ENCODE data around the gene ARHGAP18.

The ARHGAP18 gene

DNA sequence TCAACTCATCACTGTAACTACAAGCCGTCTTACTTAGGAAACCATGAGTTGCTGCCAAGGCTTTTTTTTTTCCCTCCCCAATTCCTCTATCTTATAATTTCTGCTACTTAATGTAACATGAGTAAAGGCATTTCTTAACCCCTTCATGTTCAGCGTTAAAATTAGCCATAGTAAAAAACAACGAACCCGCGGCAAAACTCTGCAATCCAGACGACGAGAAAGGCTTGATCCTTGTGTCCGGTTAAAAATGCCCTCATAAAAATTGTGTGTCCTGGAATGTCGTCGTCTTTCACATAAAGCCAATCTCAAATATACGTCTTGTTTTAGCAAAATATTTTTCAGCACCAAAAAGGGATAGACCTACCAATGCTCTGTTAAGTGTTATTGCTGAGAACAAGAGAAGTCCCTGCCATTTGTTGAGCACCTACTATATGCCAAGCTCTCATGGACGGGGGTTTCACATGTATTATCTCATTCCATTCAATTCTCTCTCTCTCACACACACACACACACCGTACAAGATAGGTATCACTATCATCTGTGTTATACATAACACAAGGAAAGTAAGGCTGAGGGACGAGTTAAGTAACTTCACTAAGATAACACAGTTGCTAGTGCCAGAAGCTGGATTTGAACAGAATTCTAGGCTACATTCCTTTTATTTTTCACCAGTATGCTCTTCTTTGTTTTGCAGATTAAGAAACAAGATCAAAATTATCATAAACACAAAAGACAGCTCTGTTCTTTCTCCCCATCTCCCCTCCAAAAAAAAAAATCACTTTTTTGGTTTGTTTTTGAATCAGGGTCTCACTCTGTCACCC, 683 bp upstream of the ARHGAP18 start:
- TF ChIP-seq, protein P1, sequence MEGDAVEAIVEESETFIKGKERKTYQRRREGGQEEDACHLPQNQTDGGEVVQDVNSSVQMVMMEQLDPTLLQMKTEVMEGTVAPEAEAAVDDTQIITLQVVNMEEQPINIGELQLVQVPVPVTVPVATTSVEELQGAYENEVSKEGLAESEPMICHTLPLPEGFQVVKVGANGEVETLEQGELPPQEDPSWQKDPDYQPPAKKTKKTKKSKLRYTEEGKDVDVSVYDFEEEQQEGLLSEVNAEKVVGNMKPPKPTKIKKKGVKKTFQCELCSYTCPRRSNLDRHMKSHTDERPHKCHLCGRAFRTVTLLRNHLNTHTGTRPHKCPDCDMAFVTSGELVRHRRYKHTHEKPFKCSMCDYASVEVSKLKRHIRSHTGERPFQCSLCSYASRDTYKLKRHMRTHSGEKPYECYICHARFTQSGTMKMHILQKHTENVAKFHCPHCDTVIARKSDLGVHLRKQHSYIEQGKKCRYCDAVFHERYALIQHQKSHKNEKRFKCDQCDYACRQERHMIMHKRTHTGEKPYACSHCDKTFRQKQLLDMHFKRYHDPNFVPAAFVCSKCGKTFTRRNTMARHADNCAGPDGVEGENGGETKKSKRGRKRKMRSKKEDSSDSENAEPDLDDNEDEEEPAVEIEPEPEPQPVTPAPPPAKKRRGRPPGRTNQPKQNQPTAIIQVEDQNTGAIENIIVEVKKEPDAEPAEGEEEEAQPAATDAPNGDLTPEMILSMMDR (IDR thresholded peaks at IDR 0.05) = no peak
- Histone ChIP-seq H3K36me3 (no peaks in the 10 kb centered on the region), H3K9me3 (no peaks in the 10 kb centered on the region), H3K4me1 (ENCODE audit: control insufficient read depth in 1 of 2, insufficient read depth in 1 of 2, low read depth in 1 of 2, low read length in 1 of 2) (peaks cover 23 to 28% of the 10 kb centered on the region in 2 experiments), H3K4me3 (ENCODE audit: low read depth in 1 of 2, low read length in 1 of 2) (peak overlapping the region; percentile 71), H3K27ac (peak overlapping the region; percentile 85), H3K27me3 (no peaks in the 10 kb centered on the region)

DNA sequence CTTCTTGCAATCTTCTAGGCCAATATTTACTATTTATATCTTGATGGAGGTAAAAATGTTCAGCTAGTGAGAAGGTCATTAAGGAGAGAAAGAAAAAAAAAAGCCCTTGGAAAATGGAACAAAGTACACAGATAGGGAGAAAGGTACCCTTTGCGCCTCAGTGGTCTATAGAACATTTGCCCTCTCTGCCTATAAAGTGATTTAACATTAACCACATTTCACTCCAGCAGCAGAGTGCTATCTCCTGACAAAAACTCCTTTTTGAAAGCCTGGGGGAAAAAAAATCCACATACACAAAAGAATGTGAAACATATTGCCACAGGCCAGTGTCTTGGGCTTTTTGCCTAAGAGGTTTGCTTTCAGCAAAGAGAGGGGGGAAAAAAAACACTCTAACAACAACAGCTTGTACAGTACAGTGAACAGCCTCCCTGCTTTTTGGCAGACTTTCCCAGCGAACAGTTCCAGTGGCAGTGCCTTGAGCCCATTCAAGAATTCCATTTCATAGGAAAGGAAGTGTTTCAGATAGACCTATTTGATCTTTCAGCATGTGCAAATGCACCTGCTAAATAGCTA, 695 bp downstream of the ARHGAP18 start:
- Histone ChIP-seq H3K27me3 (no peaks in the 10 kb centered on the region), H3K4me1 (ENCODE audit: control insufficient read depth in 1 of 2, insufficient read depth in 1 of 2, low read depth in 1 of 2, low read length in 1 of 2) (peaks cover 23 to 28% of the 10 kb centered on the region in 2 experiments), H3K36me3 (no peaks in the 10 kb centered on the region), H3K9me3 (no peaks in the 10 kb centered on the region), H3K27ac (peak overlapping the region; percentile 85), H3K4me3 (ENCODE audit: low read depth in 1 of 2, low read length in 1 of 2) (peak overlapping the region; percentile 71)
- TF ChIP-seq, protein P1 (IDR thresholded peaks at IDR 0.05) = no peak

DNA sequence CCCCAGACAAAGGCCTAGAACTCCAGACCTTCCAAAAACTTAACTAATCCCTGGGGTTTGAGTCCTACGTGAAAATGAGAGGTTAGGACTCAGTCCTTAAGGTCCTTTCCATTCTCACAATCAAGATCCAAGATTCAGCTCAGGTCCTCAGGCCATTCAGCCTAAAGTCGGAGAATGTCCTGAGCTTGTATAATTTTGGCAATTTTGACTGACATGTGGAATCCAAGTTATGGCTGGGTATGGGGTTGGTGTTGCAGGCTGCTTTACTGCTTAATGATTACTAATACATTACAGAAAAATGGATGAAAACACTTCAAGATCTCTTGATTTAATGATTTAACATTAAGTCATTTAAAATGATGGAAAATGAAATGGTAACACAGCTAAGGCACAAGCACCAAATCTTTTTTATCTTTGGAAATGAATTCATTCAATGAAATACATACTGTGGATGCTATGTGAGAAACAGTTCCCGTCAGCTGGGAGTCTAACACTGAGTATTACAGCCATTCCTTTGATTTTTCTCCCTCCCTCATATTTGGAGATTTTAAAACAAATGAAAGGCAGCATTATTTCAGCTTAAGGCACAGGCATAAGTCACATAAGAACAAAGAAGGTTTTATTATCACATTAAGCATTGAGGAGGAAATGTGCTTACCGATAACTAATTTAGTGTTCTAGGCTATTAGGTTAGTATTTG, 1.3 kb downstream of the ARHGAP18 start:
- H3K9me3 ChIP-seq = no peaks in the 10 kb centered on the region
- H3K27ac ChIP-seq = no peak overlapping the region
- no peak overlapping the region for H3K4me3 ChIP-seq (ENCODE audit: low read depth in 1 of 2, low read length in 1 of 2)
- H3K36me3 ChIP-seq = no peaks in the 10 kb centered on the region
- H3K27me3 ChIP-seq = no peaks in the 10 kb centered on the region
- TF ChIP-seq, protein P1 (IDR thresholded peaks at IDR 0.05) = no peak
- H3K4me1 ChIP-seq (ENCODE audit: control insufficient read depth in 1 of 2, insufficient read depth in 1 of 2, low read depth in 1 of 2, low read length in 1 of 2) = peaks cover 23 to 28% of the 10 kb centered on the region in 2 experiments

DNA sequence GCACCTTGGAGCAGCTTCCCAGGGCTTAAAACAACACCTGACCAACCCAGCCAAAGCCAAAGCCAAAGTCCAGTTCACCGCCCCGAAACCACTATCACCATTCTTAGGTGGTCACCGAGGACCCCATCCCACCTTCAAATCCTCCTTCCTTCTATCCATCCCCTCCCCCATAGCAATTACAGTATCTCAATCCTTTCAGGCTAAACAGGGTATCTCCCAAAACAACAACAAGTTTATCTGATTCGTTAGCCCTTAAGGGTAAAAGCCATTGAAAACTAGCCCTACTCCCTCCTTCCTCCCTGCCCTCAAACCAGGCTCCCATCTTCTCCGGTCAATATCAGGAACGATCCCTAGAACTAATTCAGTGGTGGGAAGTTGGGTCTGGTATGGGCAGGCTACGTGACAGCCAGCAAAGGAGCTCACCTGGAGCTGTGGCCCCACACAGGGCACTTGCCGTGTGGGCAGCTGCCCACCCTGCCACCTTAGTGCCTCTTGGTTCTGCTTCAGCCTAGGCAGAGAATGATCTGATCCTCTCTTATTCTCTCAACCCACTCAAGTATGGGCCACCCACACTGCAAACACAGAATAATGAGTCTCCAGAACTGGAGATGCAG, 2.0 kb downstream of the ARHGAP18 start:
- Histone ChIP-seq H3K27me3 (no peaks in the 10 kb centered on the region), H3K4me1 (ENCODE audit: control insufficient read depth in 1 of 2, insufficient read depth in 1 of 2, low read depth in 1 of 2, low read length in 1 of 2) (peaks cover 23 to 28% of the 10 kb centered on the region in 2 experiments), H3K27ac (no peak overlapping the region), H3K4me3 (ENCODE audit: low read depth in 1 of 2, low read length in 1 of 2) (no peak overlapping the region), H3K9me3 (no peaks in the 10 kb centered on the region), H3K36me3 (no peaks in the 10 kb centered on the region)
- TF ChIP-seq, protein P1 (IDR thresholded peaks at IDR 0.05) = no peak

DNA sequence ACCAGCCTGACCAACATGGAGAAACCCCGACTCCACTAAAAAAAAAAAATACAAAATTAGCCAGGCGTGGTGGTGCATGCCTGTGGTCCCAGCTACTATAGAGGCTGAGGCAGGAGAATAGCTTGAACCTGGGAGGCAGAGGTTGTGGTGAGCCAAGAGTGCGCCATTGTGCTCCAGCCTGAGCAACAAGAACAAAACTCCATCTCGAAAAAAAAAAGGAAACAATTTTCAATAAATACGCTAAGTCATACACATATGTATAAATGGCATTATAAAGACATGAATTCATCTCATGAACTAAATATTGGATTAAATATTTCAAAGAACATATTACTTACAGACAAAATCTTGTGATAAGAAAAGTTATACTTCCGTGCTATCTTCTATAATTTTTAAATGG, 2.9 kb downstream of the ARHGAP18 start:
- Histone ChIP-seq H3K27ac (no peak overlapping the region), H3K27me3 (no peaks in the 10 kb centered on the region), H3K4me3 (ENCODE audit: low read depth in 1 of 2, low read length in 1 of 2) (no peak overlapping the region)

More for the DNA sequence above, 2.9 kb downstream of the ARHGAP18 start:
- Histone ChIP-seq H3K4me1 (ENCODE audit: control insufficient read depth in 1 of 2, insufficient read depth in 1 of 2, low read depth in 1 of 2, low read length in 1 of 2) (peaks cover 23 to 28% of the 10 kb centered on the region in 2 experiments), H3K9me3 (no peaks in the 10 kb centered on the region), H3K36me3 (no peaks in the 10 kb centered on the region)
- TF ChIP-seq, protein P1 (IDR thresholded peaks at IDR 0.05) = no peak
